ENCODE data around the gene RAD9B. TPM values are rescaled to one million over a fixed set of nuclear protein-coding genes. Genes with fewer than 3 reads are reported as not detected.

The RAD9B gene
- total and polyA plus RNA-seq, 2 of the 13 experiments (the other 11 are each of a cell fraction or from before 2014, with no cell fraction given): 0.05 to 0.38 TPM

- TF ChIP-seq RORA (CRISPR knock-in tag; IDR thresholded peaks at IDR 0.05) (no peak), SP4 (CRISPR knock-in tag; IDR thresholded peaks at IDR 0.05) (peak; percentile 90), ZNF660 (CRISPR knock-in tag; IDR thresholded peaks at IDR 0.05; ENCODE audit: borderline replicate concordance, low read depth) (no peak), TCF7L2 (IDR thresholded peaks at IDR 0.05; ENCODE audit: low read depth, low read length) (no peak), ZNF367 (CRISPR knock-in tag; IDR thresholded peaks at IDR 0.05; ENCODE audit: borderline replicate concordance) (peak; percentile 54; the same call in 1 of the 2 replicates), ZNF564 (CRISPR knock-in tag; IDR thresholded peaks at IDR 0.05) (peak; percentile 92), ZNF879 (CRISPR knock-in tag; IDR thresholded peaks at IDR 0.05) (peak; percentile 78; the same call in 1 of the 2 replicates), BORCS8-MEF2B (CRISPR knock-in tag; IDR thresholded peaks at IDR 0.05) (peak; percentile 99), ZNF282 (IDR thresholded peaks at IDR 0.05; ENCODE audit: partially characterized antibody) (no peak), ZNF570 (CRISPR knock-in tag; IDR thresholded peaks at IDR 0.05; ENCODE audit: borderline replicate concordance) (peak; percentile 92; the same call in 1 of the 2 replicates), KAT7 (CRISPR knock-in tag; IDR thresholded peaks at IDR 0.05; ENCODE audit: borderline replicate concordance) (peak; percentile 59; the same call in 1 of the 2 replicates), PAF1 (CRISPR knock-in tag; IDR thresholded peaks at IDR 0.05) (no peak), ZNF878 (CRISPR knock-in tag; IDR thresholded peaks at IDR 0.05) (peak; percentile 100), ZNF264 (CRISPR knock-in tag; IDR thresholded peaks at IDR 0.05) (peak; percentile 54), HNRNPH1 (optimal IDR thresholded peaks at IDR 0.05; ENCODE audit: low read depth, low read length) (no peak), TEAD3 (CRISPR knock-in tag; optimal IDR thresholded peaks at IDR 0.05; ENCODE audit: borderline replicate concordance) (peak; percentile 55)
- TF ChIP-seq, protein P1, sequence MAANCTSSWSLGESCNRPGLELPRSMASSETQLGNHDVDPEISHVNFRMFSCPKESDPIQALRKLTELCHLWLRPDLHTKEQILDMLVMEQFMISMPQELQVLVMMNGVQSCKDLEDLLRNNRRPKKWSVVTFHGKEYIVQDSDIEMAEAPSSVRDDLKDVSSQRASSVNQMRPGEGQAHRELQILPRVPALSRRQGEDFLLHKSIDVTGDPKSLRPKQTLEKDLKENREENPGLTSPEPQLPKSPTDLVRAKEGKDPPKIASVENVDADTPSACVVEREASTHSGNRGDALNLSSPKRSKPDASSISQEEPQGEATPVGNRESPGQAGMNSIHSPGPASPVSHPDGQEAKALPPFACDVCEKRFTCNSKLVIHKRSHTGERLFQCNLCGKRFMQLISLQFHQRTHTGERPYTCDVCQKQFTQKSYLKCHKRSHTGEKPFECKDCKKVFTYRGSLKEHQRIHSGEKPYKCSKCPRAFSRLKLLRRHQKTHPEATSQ (CRISPR knock-in tag; IDR thresholded peaks at IDR 0.05; ENCODE audit: borderline replicate concordance): peak; percentile 97
- TF ChIP-seq, protein P2, sequence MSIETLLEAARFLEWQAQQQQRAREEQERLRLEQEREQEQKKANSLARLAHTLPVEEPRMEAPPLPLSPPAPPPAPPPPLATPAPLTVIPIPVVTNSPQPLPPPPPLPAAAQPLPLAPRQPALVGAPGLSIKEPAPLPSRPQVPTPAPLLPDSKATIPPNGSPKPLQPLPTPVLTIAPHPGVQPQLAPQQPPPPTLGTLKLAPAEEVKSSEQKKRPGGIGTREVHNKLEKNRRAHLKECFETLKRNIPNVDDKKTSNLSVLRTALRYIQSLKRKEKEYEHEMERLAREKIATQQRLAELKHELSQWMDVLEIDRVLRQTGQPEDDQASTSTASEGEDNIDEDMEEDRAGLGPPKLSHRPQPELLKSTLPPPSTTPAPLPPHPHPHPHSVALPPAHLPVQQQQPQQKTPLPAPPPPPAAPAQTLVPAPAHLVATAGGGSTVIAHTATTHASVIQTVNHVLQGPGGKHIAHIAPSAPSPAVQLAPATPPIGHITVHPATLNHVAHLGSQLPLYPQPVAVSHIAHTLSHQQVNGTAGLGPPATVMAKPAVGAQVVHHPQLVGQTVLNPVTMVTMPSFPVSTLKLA (IDR thresholded peaks at IDR 0.05): 0 out of 2 replicates have a peak, but pooled peaks have one; percentile 23
- TF ChIP-seq, protein P3, sequence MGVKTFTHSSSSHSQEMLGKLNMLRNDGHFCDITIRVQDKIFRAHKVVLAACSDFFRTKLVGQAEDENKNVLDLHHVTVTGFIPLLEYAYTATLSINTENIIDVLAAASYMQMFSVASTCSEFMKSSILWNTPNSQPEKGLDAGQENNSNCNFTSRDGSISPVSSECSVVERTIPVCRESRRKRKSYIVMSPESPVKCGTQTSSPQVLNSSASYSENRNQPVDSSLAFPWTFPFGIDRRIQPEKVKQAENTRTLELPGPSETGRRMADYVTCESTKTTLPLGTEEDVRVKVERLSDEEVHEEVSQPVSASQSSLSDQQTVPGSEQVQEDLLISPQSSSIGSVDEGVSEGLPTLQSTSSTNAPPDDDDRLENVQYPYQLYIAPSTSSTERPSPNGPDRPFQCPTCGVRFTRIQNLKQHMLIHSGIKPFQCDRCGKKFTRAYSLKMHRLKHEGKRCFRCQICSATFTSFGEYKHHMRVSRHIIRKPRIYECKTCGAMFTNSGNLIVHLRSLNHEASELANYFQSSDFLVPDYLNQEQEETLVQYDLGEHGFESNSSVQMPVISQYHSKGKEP (CRISPR knock-in tag; IDR thresholded peaks at IDR 0.05): no peak
- TF ChIP-seq, protein P4, sequence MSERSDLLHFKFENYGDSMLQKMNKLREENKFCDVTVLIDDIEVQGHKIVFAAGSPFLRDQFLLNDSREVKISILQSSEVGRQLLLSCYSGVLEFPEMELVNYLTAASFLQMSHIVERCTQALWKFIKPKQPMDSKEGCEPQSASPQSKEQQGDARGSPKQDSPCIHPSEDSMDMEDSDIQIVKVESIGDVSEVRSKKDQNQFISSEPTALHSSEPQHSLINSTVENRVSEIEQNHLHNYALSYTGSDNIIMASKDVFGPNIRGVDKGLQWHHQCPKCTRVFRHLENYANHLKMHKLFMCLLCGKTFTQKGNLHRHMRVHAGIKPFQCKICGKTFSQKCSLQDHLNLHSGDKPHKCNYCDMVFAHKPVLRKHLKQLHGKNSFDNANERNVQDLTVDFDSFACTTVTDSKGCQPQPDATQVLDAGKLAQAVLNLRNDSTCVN (CRISPR knock-in tag; IDR thresholded peaks at IDR 0.05; ENCODE audit: borderline replicate concordance): peak; percentile 78; the same call in 1 of the 2 replicates
- TF ChIP-seq, protein P5, sequence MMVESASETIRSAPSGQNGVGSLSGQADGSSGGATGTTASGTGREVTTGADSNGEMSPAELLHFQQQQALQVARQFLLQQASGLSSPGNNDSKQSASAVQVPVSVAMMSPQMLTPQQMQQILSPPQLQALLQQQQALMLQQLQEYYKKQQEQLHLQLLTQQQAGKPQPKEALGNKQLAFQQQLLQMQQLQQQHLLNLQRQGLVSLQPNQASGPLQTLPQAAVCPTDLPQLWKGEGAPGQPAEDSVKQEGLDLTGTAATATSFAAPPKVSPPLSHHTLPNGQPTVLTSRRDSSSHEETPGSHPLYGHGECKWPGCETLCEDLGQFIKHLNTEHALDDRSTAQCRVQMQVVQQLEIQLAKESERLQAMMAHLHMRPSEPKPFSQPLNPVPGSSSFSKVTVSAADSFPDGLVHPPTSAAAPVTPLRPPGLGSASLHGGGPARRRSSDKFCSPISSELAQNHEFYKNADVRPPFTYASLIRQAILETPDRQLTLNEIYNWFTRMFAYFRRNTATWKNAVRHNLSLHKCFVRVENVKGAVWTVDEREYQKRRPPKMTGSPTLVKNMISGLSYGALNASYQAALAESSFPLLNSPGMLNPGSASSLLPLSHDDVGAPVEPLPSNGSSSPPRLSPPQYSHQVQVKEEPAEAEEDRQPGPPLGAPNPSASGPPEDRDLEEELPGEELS (CRISPR knock-in tag; IDR thresholded peaks at IDR 0.05): peak; percentile 57; the same call in 1 of the 2 replicates
Measured at GRCh38 chr12:110501752-110502738, at the start of gene RAD9B, which contains the start of gene VPS29 (continued).

Measured in HepG2 (cell line).